Smooth muscle cell (in vitro differentiated cells): Measurements from ENCODE around the gene ISG20L2. TPM values are rescaled to one million over a fixed set of nuclear protein-coding genes. Genes with fewer than 3 reads are reported as not detected.

Experiments
- DNase-seq: peaks from one replicate; lab custom pipeline; 2025; ENCODE audit not compliant: unreplicated experiment; lab: John Stamatoyannopoulos, UW
- H2AFZ ChIP-seq: fragments of 200-600 bp; sonication (generic); 2 replicates; pipeline ENCODE4 v1.6.0; 2016; ENCODE audit warnings: antibody characterized with exemption, low read depth, mild to moderate bottlenecking
- H3F3A ChIP-seq: fragments of 200-600 bp; sonication (generic); 2 replicates; pipeline ENCODE4 v1.6.0; 2017; ENCODE audit warnings: antibody characterized with exemption, low read depth
- H3K27ac ChIP-seq: fragments of 200-600 bp; sonication (generic); 2 replicates; pipeline ENCODE4 v1.5.1; 2016; ENCODE audit warnings: low read depth, mild to moderate bottlenecking
- H3K27me3 ChIP-seq: fragments of 200-600 bp; sonication (generic); 2 replicates; pipeline ENCODE4 v1.6.1; 2016; ENCODE audit warnings: low read depth, mild to moderate bottlenecking
- H3K36me3 ChIP-seq: fragments of 200-600 bp; sonication (generic); 2 replicates; pipeline ENCODE4 v1.5.1; 2016; ENCODE audit warnings: low read depth
- H3K4me1 ChIP-seq: fragments of 200-600 bp; sonication (generic); 2 replicates; pipeline ENCODE4 v1.5.1; 2016; ENCODE audit warnings: low read depth
- H3K4me2 ChIP-seq: fragments of 200-600 bp; sonication (generic); 2 replicates; pipeline ENCODE4 v1.6.0; 2016; ENCODE audit warnings: mild to moderate bottlenecking
- H3K4me3 ChIP-seq: fragments of 200-600 bp; sonication (generic); 2 replicates; pipeline ENCODE4 v1.5.1; 2016; ENCODE audit warnings: mild to moderate bottlenecking
- H3K79me2 ChIP-seq: fragments of 200-600 bp; sonication (generic); 2 replicates; pipeline ENCODE4 v1.6.0; 2016; ENCODE audit warnings: low read depth, mild to moderate bottlenecking
- H3K9ac ChIP-seq: fragments of 200-600 bp; sonication (generic); 2 replicates; pipeline ENCODE4 v1.6.0; 2016; ENCODE audit warnings: low read depth
- H3K9me3 ChIP-seq: fragments of 200-600 bp; sonication (generic); replicated peaks from 2 replicates; pipeline ENCODE4 v1.5.1; 2016; ENCODE audit warnings: low read depth
- H4K20me1 ChIP-seq: fragments of 200-600 bp; sonication (generic); 2 replicates; pipeline ENCODE4 v1.6.0; 2016; ENCODE audit warnings: low read depth
- WGBS: methylation state at CpG from one replicate; pipeline ENCODE4 v1.1.7; 2016; ENCODE audit warnings: low lambda C conversion rate; 5-methylcytosine and 5-hydroxymethylcytosine counted together
- polyA plus RNA-seq: library from polyadenylated mRNA; unstranded; fragments of >200 nt; fragmentation: Nextera tagmentation; extraction: Ambion mirVana; gene quantifications from 2 replicates; pipeline ENCODE4 v1.2.1, GENCODE V29; 2016
- total RNA-seq: library from RNA; depleted of rRNA; stranded (reverse); fragments of >200 nt; gene quantifications from 2 replicates; pipeline ENCODE4 v1.2.3, GENCODE V29; 2014
- TF ChIP-seq, protein P1 (sequence below): fragments of 200-600 bp; sonication (generic); IDR thresholded peaks from 2 replicates; pipeline ENCODE4 v1.5.1; 2017; ENCODE audit warnings: borderline replicate concordance, mild to moderate bottlenecking, antibody characterized with exemption; ENCODE audit not compliant: insufficient read depth, poor library complexity, severe bottlenecking

The ISG20L2 gene
- total and polyA plus RNA-seq, 2 experiments from 2014 or later: 13.8 to 17.4 TPM

DNA sequence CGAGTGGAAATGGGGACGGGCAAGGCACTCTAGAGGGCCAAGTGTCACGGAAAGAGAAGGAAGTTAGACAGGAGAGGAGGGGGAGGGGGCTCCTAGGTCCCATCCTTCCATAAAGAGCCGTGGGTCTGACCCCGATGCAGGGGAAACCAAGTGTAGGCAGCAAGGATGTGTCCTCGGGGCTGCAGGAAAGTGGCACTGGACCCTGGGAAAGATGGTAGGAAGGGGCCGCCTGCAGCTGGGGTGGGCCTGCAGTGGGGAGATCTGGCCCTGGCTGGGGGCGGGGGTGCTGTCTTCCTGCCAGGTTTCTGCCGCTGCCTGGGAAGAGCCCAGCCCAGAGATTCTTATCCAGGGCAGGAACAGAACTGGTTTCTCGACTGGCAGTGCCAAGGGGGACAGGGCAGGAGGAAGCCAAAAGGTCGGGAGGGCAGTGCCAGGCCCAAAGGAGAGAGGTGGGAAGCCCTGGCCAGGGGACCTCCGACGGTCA, 36.1 kb downstream of the ISG20L2 start:
- no peaks in the 10 kb centered on the region for H3K36me3 ChIP-seq
- DNase-seq: no peak
- H3K27ac ChIP-seq: peak overlapping the region; percentile 35
- 27% methylated on average over 13 of the region's 13 CpGs for WGBS
- peak overlapping the region; percentile 56 for H3K4me2 ChIP-seq
- H3K4me1 ChIP-seq: peaks cover 46% of the 10 kb centered on the region
- no peaks in the 10 kb centered on the region for H3K79me2 ChIP-seq
- H2AFZ ChIP-seq: no peak overlapping the region
- no peaks in the 10 kb centered on the region for H4K20me1 ChIP-seq
- no peaks in the 10 kb centered on the region for H3K9me3 ChIP-seq
- TF ChIP-seq, protein P1, sequence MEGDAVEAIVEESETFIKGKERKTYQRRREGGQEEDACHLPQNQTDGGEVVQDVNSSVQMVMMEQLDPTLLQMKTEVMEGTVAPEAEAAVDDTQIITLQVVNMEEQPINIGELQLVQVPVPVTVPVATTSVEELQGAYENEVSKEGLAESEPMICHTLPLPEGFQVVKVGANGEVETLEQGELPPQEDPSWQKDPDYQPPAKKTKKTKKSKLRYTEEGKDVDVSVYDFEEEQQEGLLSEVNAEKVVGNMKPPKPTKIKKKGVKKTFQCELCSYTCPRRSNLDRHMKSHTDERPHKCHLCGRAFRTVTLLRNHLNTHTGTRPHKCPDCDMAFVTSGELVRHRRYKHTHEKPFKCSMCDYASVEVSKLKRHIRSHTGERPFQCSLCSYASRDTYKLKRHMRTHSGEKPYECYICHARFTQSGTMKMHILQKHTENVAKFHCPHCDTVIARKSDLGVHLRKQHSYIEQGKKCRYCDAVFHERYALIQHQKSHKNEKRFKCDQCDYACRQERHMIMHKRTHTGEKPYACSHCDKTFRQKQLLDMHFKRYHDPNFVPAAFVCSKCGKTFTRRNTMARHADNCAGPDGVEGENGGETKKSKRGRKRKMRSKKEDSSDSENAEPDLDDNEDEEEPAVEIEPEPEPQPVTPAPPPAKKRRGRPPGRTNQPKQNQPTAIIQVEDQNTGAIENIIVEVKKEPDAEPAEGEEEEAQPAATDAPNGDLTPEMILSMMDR: no peak
- no peaks in the 10 kb centered on the region for H3K27me3 ChIP-seq
- H3K9ac ChIP-seq: no peak overlapping the region
- H3K4me3 ChIP-seq: no peak overlapping the region
- H3F3A ChIP-seq: peaks cover 10% of the 10 kb centered on the region

DNA sequence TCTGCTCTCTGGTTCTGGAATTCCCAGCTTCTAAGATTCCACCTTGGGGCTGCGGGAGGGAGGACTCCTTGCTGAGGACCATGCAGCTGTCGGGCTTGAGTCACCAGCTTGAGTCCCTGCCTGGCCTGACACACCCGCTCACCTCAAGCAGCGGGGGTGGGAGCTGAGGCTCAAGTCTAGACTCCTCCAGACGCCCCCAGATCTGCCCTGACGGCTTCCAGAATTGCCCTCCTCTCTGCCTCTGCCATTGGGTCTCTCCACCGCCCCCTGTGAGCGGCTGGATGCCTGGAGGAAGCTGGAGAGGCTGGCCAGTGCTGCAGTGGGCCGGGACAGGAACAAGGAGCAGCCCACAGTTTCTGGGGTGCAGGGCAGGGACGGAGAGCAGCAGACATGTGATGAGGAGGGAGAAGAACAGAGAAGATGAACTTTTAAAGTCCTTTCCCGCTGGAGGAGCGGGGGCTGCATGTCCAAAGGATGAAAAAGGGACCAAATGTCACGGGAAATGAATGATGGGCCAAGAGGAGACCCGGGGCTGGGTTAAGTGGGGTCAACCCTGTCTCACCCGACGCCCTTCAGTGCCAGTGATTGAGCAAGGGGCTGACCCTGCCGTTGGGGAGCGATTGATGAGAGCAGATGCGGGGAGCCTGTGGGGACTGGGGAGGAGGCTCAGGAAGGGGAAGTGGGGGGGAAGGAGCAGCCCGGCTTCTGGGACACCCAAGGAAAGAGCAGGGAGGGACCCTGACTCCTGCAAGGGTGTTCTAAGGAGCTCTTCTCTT, 36.7 kb downstream of the ISG20L2 start:
- H3K27me3 ChIP-seq: no peaks in the 10 kb centered on the region
- H3K4me2 ChIP-seq: peak overlapping the region; percentile 52
- no peaks in the 10 kb centered on the region for H3K9me3 ChIP-seq
- peaks cover 10% of the 10 kb centered on the region for H3F3A ChIP-seq
- no peaks in the 10 kb centered on the region for H4K20me1 ChIP-seq
- H3K4me3 ChIP-seq: no peak overlapping the region
- H2AFZ ChIP-seq: no peak overlapping the region
- H3K36me3 ChIP-seq: no peaks in the 10 kb centered on the region
- TF ChIP-seq, protein P1: no peak
- no peaks in the 10 kb centered on the region for H3K79me2 ChIP-seq
- H3K4me1 ChIP-seq: peaks cover 46% of the 10 kb centered on the region
- peak overlapping the region; percentile 35 for H3K27ac ChIP-seq
- DNase-seq: no peak
- 30% methylated on average over 19 of the region's 20 CpGs for WGBS
- no peak overlapping the region for H3K9ac ChIP-seq

DNA sequence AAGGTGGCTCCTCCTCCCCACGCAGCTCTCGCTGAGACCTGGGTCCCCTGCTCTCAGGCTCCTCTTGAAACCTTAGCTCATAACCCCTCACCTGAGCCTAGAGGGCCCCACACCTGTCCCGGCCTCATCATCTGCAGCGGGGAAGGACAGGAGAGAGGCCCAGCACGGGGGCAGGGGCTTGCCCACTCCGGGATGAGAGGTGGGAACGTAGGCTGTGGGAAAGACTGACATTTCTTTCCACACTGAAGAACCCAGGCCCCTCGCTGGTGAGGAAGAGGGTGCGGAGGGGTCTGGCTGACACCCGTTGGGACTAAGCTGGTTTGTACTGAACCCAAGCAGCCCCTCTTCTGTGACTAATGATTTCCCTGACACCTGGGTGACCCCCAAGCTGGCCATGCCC, 37.4 kb downstream of the ISG20L2 start:
- Histone ChIP-seq H3K4me2 (no peak overlapping the region), H2AFZ (no peak overlapping the region), H3K4me1 (peaks cover 46% of the 10 kb centered on the region), H3K27me3 (no peaks in the 10 kb centered on the region), H3F3A (peaks cover 10% of the 10 kb centered on the region), H3K79me2 (no peaks in the 10 kb centered on the region), H3K9ac (no peak overlapping the region), H3K4me3 (no peak overlapping the region), H3K36me3 (no peaks in the 10 kb centered on the region), H4K20me1 (no peaks in the 10 kb centered on the region), H3K27ac (no peak overlapping the region), H3K9me3 (no peaks in the 10 kb centered on the region)
- TF ChIP-seq, protein P1: no peak
- WGBS: 76% methylated on average over 10 of the region's 10 CpGs
- no peak for DNase-seq

DNA sequence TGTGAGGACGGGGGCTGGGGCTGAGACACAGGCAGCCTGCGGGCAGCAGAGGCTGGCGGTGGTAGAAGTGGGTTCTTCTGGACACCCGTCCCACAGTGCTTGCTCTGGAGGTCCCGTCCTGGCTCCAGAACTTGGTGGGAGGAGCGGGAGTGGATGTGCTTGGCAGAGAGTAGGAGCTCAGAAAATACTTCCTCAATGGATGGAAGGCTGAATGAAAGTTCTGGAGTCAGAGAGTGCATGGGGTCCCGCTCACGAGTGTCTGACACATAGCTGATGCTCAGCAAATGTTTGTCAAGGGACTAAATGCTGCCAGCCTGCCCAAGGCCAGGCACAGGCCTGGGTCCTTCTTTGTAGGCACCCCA, 37.9 kb downstream of the ISG20L2 start:
- Histone ChIP-seq H3K4me1 (peaks cover 46% of the 10 kb centered on the region), H2AFZ (no peak overlapping the region), H3K27ac (no peak overlapping the region), H3K4me2 (no peak overlapping the region), H3F3A (peaks cover 10% of the 10 kb centered on the region), H3K79me2 (no peaks in the 10 kb centered on the region), H3K27me3 (no peaks in the 10 kb centered on the region), H3K9ac (no peak overlapping the region), H3K9me3 (no peaks in the 10 kb centered on the region), H3K4me3 (no peak overlapping the region), H4K20me1 (no peaks in the 10 kb centered on the region), H3K36me3 (no peaks in the 10 kb centered on the region)
- DNase-seq: no peak
- 91% methylated on average over 8 of the region's 8 CpGs for WGBS
- TF ChIP-seq, protein P1: no peak
